ENCODE data around the gene INMT. TPM values are rescaled to one million over a fixed set of nuclear protein-coding genes. Genes with fewer than 3 reads are reported as not detected.

The INMT gene
- polyA plus RNA-seq, 1 donor (not counting 4 experiments of a cell fraction or from before 2014, with no cell fraction given), result not detected

GRCh38 chr7:30740417-30741181 lies 11.3 kb upstream of the INMT start:
- dilution Hi-C loops (cut with MboI; ENCODE audit: extremely low pct_ligation_motif_present, low sequenced_read_pairs), result loop anchor here (25.0 kb wide), 1 partner anchor 103 kb away; no protein-coding TSS in a partner anchor
- H3K27ac ChIP-seq (ENCODE audit: control insufficient read depth, insufficient read depth, low read length), result no peak overlapping the region
- no peak for DNase-seq (ENCODE audit: low read depth, low spot score)
- no peaks in the 10 kb centered on the region for H3K36me3 ChIP-seq (ENCODE audit: control insufficient read depth in 2 of 2, extremely low read depth in 1 of 2, insufficient read depth in 2 of 2, low read length in 2 of 2)
- no peaks in the 10 kb centered on the region for H3K9me1 ChIP-seq (ENCODE audit: control insufficient read depth, extremely low read depth, insufficient read depth, low read length)
- H3K79me2 ChIP-seq (ENCODE audit: control insufficient read depth, insufficient read depth, low read length), result no peaks in the 10 kb centered on the region
- H3K27me3 ChIP-seq (ENCODE audit: control insufficient read depth, extremely low read depth, insufficient read depth, low read length), result peaks cover 12% of the 10 kb centered on the region
- no peaks in the 10 kb centered on the region for H3K4me1 ChIP-seq (ENCODE audit: control insufficient read depth, extremely low read depth, insufficient read depth, low read length)
- peak; percentile 81 for FAIRE-seq
- no peaks in the 10 kb centered on the region for H4K20me1 ChIP-seq (ENCODE audit: control insufficient read depth, extremely low read depth, insufficient read depth, low read length)
- peak; percentile 98 to 99 (median 99) for TF ChIP-seq CTCF (optimal IDR thresholded peaks at IDR 0.05 in 1 of 3, IDR thresholded peaks at IDR 0.05 in 1 of 3, conservative IDR thresholded peaks at IDR 0.05 in 1 of 3; ENCODE audit: extremely low read depth in 1 of 3, insufficient read depth in 2 of 3, low read length in 3 of 3)
- TF ChIP-seq EZH2 (IDR thresholded peaks at IDR 0.05; ENCODE audit: low read length), result no peak
- H3K4me3 ChIP-seq (ENCODE audit: control insufficient read depth in 2 of 3, extremely low read depth in 1 of 3, insufficient read depth in 2 of 3, low read depth in 1 of 3, low read length in 3 of 3), result no peak overlapping the region
- H3K9me3 ChIP-seq (ENCODE audit: control insufficient read depth, low read depth, low read length), result no peaks in the 10 kb centered on the region
- H2AFZ ChIP-seq (ENCODE audit: control insufficient read depth, low read length), result peak overlapping the region; percentile 46
- H3K9ac ChIP-seq (ENCODE audit: control insufficient read depth, extremely low read depth, insufficient read depth, low read length), result no peak overlapping the region
- no peak overlapping the region for H3K4me2 ChIP-seq (ENCODE audit: control insufficient read depth, extremely low read depth, insufficient read depth, low read depth, low read length)

GRCh38 chr7:30741289-30741688 lies 10.6 kb upstream of the INMT start:
- TF ChIP-seq CTCF (optimal IDR thresholded peaks at IDR 0.05 in 1 of 3, IDR thresholded peaks at IDR 0.05 in 1 of 3, conservative IDR thresholded peaks at IDR 0.05 in 1 of 3; ENCODE audit: extremely low read depth in 1 of 3, insufficient read depth in 2 of 3, low read length in 3 of 3) (no peak), EZH2 (IDR thresholded peaks at IDR 0.05; ENCODE audit: low read length) (no peak)
- Histone ChIP-seq H2AFZ (ENCODE audit: control insufficient read depth, low read length) (no peak overlapping the region), H3K9me3 (ENCODE audit: control insufficient read depth, low read depth, low read length) (no peaks in the 10 kb centered on the region), H3K9ac (ENCODE audit: control insufficient read depth, extremely low read depth, insufficient read depth, low read length) (no peak overlapping the region), H4K20me1 (ENCODE audit: control insufficient read depth, extremely low read depth, insufficient read depth, low read length) (no peaks in the 10 kb centered on the region), H3K36me3 (ENCODE audit: control insufficient read depth in 2 of 2, extremely low read depth in 1 of 2, insufficient read depth in 2 of 2, low read length in 2 of 2) (no peaks in the 10 kb centered on the region), H3K27me3 (ENCODE audit: control insufficient read depth, extremely low read depth, insufficient read depth, low read length) (peaks cover 7% of the 10 kb centered on the region), H3K9me1 (ENCODE audit: control insufficient read depth, extremely low read depth, insufficient read depth, low read length) (no peaks in the 10 kb centered on the region), H3K27ac (ENCODE audit: control insufficient read depth, insufficient read depth, low read length) (no peak overlapping the region), H3K4me3 (ENCODE audit: control insufficient read depth in 2 of 3, extremely low read depth in 1 of 3, insufficient read depth in 2 of 3, low read depth in 1 of 3, low read length in 3 of 3) (no peak overlapping the region), H3K79me2 (ENCODE audit: control insufficient read depth, insufficient read depth, low read length) (no peaks in the 10 kb centered on the region), H3K4me1 (ENCODE audit: control insufficient read depth, extremely low read depth, insufficient read depth, low read length) (no peaks in the 10 kb centered on the region), H3K4me2 (ENCODE audit: control insufficient read depth, extremely low read depth, insufficient read depth, low read depth, low read length) (no peak overlapping the region)
- dilution Hi-C loops (cut with MboI; ENCODE audit: extremely low pct_ligation_motif_present, low sequenced_read_pairs), result loop anchor here (25.0 kb wide), 1 partner anchor 104 kb away; no protein-coding TSS in a partner anchor
- FAIRE-seq, result no peak
- no peak for DNase-seq (ENCODE audit: low read depth, low spot score)

Measured in keratinocyte (primary cell).